ENCODE results near the gene PDPR.
"Not testable (repeated sequence)": the region's sequence is repeated elsewhere in the genome, so short reads cannot be mapped to it uniquely, and the experiment has no call there.

The PDPR gene

GRCh38 chr16:70113982-70114826, at the start of gene PDPR:
Gene PDPR, plus strand, starts transcription at chr16:70114332. Its CDS starts 6,161 bp downstream, at chr16:70120493.
- H3K27ac ChIP-seq (ENCODE audit: low read length); H3K4me1 ChIP-seq (ENCODE audit: control insufficient read depth, low read depth, low read length); H3K27me3 ChIP-seq (ENCODE audit: control insufficient read depth, insufficient read depth, low read length); H3K36me3 ChIP-seq (ENCODE audit: control insufficient read depth, low read depth, low read length); H3K9me3 ChIP-seq (ENCODE audit: control insufficient read depth, low read depth, low read length): not testable (repeated sequence)
- Histone ChIP-seq H3K4me3 (ENCODE audit: low read length) (peak within 1 kb of the TSS; percentile 77), H3K9ac (ENCODE audit: low read length) (peak within 1 kb of the TSS; percentile 74)

DNA sequence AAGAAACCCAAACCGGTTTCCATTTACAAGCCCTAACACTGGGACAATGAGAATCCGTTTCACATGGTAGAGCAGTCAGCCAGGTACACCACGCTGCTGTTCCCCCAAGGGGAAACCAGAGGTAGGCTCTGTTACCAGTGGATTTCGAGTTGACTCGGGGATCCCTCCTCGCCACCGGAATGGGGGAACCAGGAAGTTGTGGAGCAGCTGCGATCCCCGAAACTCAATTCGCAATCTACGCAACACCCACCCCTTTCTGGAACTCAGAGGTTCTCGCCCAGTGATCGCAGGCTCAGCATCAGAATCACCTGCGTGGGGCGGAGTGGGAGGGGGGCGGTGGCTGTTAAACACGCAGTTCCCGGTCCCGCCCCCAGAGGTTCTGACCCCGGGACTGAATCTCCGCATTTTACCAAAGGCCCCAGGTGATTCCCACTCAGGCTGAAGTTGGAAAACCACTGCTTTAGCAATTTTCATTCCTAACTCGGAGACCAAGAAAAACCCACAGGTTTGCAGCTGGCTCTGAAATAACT, 49.2 kb upstream of the PDPR start:
- not testable (repeated sequence) for H3K27me3 ChIP-seq (ENCODE audit: control insufficient read depth, insufficient read depth, low read length); H3K27ac ChIP-seq (ENCODE audit: low read length)

DNA sequence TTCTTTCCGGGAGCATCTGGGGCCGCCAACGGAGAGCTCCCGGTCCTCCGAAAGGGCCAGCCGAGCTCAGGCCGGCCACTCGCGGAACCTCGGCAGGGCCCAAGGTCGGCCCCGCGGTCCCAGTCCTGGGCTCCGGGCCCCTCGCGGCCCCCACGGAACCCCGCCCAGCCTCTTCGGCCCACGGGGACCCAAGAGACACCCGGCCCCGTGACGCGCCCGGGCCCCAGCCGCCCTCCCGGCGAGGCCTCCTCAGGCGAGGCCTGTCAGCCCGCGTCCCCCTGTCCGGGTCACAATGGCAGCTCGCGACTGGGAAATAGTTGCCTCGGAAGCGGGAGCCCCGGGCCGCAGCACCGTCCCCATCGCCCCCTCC, 48.8 kb upstream of the PDPR start:
- not testable (repeated sequence) for H3K27me3 ChIP-seq (ENCODE audit: control insufficient read depth, insufficient read depth, low read length); H3K36me3 ChIP-seq (ENCODE audit: control insufficient read depth, low read depth, low read length); H3K4me1 ChIP-seq (ENCODE audit: control insufficient read depth, low read depth, low read length); H3K9me3 ChIP-seq (ENCODE audit: control insufficient read depth, low read depth, low read length); H3K27ac ChIP-seq (ENCODE audit: low read length)
- H3K9ac ChIP-seq (ENCODE audit: low read length), result peak overlapping the region; percentile 38
- H3K4me3 ChIP-seq (ENCODE audit: low read length), result peak overlapping the region; percentile 61

More for the DNA sequence above, 49.2 kb upstream of the PDPR start:
- not testable (repeated sequence) for H3K9me3 ChIP-seq (ENCODE audit: control insufficient read depth, low read depth, low read length); H3K4me1 ChIP-seq (ENCODE audit: control insufficient read depth, low read depth, low read length); H3K36me3 ChIP-seq (ENCODE audit: control insufficient read depth, low read depth, low read length)
- H3K9ac ChIP-seq (ENCODE audit: low read length), result peak overlapping the region; percentile 38
- H3K4me3 ChIP-seq (ENCODE audit: low read length), result peak overlapping the region; percentile 61

DNA sequence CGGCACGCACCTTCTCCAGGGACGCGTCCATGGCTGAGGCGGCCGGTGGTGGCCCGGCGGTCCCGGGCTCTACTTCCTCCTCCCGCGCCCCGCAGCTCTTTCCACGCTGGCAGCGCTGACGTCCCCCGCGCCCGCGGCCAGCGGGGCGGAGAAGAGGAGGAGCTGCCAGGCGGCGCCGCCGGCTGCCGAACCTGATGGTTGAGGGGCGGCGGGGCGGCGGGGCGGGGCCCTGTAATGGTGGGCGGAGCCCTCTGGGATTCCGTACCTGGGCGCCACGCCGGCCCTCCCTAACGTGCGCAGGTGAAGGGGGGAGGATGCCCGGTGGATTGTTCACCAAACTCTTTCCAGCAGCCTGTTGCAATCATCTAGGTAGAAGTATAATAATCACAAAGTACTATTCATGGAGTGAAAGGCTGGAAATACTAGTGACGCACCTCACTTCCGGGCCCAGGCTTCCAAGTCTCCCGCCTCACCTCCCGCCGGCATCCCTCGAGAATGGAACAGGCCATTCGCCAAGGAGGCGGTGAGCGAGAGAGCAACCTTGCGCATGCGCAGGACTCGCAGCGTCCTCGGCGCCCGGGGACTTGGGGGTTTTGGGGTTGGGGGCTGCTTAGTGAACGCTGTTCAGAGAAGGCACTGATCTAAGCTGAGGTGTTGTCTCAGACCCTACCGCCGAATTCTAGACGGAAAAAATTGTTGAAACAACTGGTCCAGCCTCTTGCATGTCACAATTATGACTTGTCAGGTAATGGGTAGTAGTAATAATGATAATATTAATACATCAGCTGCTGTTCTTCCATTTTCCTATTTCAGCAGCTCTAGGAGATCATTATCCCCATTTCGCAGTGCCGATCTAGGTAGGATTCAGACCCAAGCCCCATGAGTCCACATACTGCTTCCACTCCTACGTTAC, 48.1 kb upstream of the PDPR start:
- Histone ChIP-seq H3K4me3 (ENCODE audit: low read length) (peak overlapping the region; percentile 61), H3K9ac (ENCODE audit: low read length) (peak overlapping the region; percentile 58)
- H3K4me1 ChIP-seq (ENCODE audit: control insufficient read depth, low read depth, low read length); H3K27me3 ChIP-seq (ENCODE audit: control insufficient read depth, insufficient read depth, low read length); H3K9me3 ChIP-seq (ENCODE audit: control insufficient read depth, low read depth, low read length); H3K36me3 ChIP-seq (ENCODE audit: control insufficient read depth, low read depth, low read length); H3K27ac ChIP-seq (ENCODE audit: low read length): not testable (repeated sequence)

DNA sequence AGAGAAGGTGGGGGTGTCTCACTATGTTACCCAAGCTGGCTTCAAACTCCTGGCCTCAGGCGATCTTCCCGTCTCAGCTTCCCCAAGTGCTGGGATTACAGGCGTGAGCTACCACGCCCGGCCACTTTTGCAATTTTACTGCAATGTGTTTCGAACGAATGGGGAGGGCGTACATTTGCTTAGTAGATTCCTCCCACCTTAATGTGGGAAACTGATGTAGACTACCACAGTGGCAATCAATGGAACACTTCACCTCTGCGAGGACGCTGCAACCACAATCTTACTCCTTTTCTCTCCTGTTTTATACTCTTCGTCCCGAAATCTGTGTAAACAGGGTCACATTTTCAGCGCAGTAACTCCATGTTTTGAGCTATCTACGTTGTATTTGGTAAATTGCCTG, 47.4 kb upstream of the PDPR start:
- not testable (repeated sequence) for H3K9me3 ChIP-seq (ENCODE audit: control insufficient read depth, low read depth, low read length); H3K27ac ChIP-seq (ENCODE audit: low read length); H3K9ac ChIP-seq (ENCODE audit: low read length); H3K36me3 ChIP-seq (ENCODE audit: control insufficient read depth, low read depth, low read length); H3K27me3 ChIP-seq (ENCODE audit: control insufficient read depth, insufficient read depth, low read length); H3K4me1 ChIP-seq (ENCODE audit: control insufficient read depth, low read depth, low read length)
- peak overlapping the region; percentile 24 for H3K4me3 ChIP-seq (ENCODE audit: low read length)

- H3K27ac ChIP-seq (ENCODE audit: low read length); H3K27me3 ChIP-seq (ENCODE audit: control insufficient read depth, insufficient read depth, low read length); H3K9me3 ChIP-seq (ENCODE audit: control insufficient read depth, low read depth, low read length); H3K4me3 ChIP-seq (ENCODE audit: low read length); H3K4me1 ChIP-seq (ENCODE audit: control insufficient read depth, low read depth, low read length); H3K9ac ChIP-seq (ENCODE audit: low read length); H3K36me3 ChIP-seq (ENCODE audit: control insufficient read depth, low read depth, low read length): not testable (repeated sequence)
These were observed 35.1 kb upstream of the PDPR start for GRCh38 chr16:70079081-70079480.

GRCh38 chr16:70081219-70081618, 32.9 kb upstream of the PDPR start:
- H3K36me3 ChIP-seq (ENCODE audit: control insufficient read depth, low read depth, low read length); H3K4me1 ChIP-seq (ENCODE audit: control insufficient read depth, low read depth, low read length); H3K27ac ChIP-seq (ENCODE audit: low read length); H3K9me3 ChIP-seq (ENCODE audit: control insufficient read depth, low read depth, low read length); H3K4me3 ChIP-seq (ENCODE audit: low read length); H3K9ac ChIP-seq (ENCODE audit: low read length); H3K27me3 ChIP-seq (ENCODE audit: control insufficient read depth, insufficient read depth, low read length): not testable (repeated sequence)

- H3K9me3 ChIP-seq (ENCODE audit: control insufficient read depth, low read depth, low read length); H3K4me1 ChIP-seq (ENCODE audit: control insufficient read depth, low read depth, low read length); H3K36me3 ChIP-seq (ENCODE audit: control insufficient read depth, low read depth, low read length); H3K27ac ChIP-seq (ENCODE audit: low read length); H3K4me3 ChIP-seq (ENCODE audit: low read length); H3K9ac ChIP-seq (ENCODE audit: low read length); H3K27me3 ChIP-seq (ENCODE audit: control insufficient read depth, insufficient read depth, low read length): not testable (repeated sequence)
These were observed 30.2 kb upstream of the PDPR start for GRCh38 chr16:70083931-70084330.

- H3K36me3 ChIP-seq (ENCODE audit: control insufficient read depth, low read depth, low read length); H3K9ac ChIP-seq (ENCODE audit: low read length); H3K27me3 ChIP-seq (ENCODE audit: control insufficient read depth, insufficient read depth, low read length); H3K27ac ChIP-seq (ENCODE audit: low read length); H3K4me3 ChIP-seq (ENCODE audit: low read length); H3K9me3 ChIP-seq (ENCODE audit: control insufficient read depth, low read depth, low read length); H3K4me1 ChIP-seq (ENCODE audit: control insufficient read depth, low read depth, low read length): not testable (repeated sequence)
These were observed 26.0 kb upstream of the PDPR start for GRCh38 chr16:70088160-70088559.

GRCh38 chr16:70088877-70089276, 25.3 kb upstream of the PDPR start:
- H3K36me3 ChIP-seq (ENCODE audit: control insufficient read depth, low read depth, low read length); H3K4me3 ChIP-seq (ENCODE audit: low read length); H3K27me3 ChIP-seq (ENCODE audit: control insufficient read depth, insufficient read depth, low read length); H3K9me3 ChIP-seq (ENCODE audit: control insufficient read depth, low read depth, low read length); H3K9ac ChIP-seq (ENCODE audit: low read length); H3K4me1 ChIP-seq (ENCODE audit: control insufficient read depth, low read depth, low read length); H3K27ac ChIP-seq (ENCODE audit: low read length): not testable (repeated sequence)

DNA sequence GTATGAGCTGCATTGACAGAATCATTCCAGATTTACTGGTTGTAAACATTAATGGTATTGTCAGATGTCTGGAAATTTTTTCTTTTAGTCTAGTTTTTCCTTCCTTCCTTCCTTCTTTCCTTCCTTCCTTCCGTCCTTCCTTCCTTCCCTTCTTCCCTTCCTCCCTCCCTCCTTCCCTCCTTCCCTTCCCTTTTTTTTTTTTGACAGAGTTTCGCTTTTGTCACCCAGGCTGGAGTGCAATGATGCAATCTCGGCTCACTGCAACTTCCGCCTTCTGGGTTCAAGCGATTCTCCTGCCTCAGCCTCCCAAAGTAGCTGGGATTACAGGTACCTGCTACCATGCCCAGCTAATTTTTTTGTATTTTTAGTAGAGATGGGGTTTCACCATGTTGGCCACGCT, 24.8 kb upstream of the PDPR start:
- not testable (repeated sequence) for H3K4me1 ChIP-seq (ENCODE audit: control insufficient read depth, low read depth, low read length); H3K27me3 ChIP-seq (ENCODE audit: control insufficient read depth, insufficient read depth, low read length); H3K9me3 ChIP-seq (ENCODE audit: control insufficient read depth, low read depth, low read length); H3K4me3 ChIP-seq (ENCODE audit: low read length); H3K36me3 ChIP-seq (ENCODE audit: control insufficient read depth, low read depth, low read length); H3K9ac ChIP-seq (ENCODE audit: low read length); H3K27ac ChIP-seq (ENCODE audit: low read length)

Measured in iPS-18a (cell line).